ENCODE results near the gene IFI30.
A peak's percentile ranks its signal among the peaks of the same experiment; 100 is the strongest.

IFI30 gene

DNA sequence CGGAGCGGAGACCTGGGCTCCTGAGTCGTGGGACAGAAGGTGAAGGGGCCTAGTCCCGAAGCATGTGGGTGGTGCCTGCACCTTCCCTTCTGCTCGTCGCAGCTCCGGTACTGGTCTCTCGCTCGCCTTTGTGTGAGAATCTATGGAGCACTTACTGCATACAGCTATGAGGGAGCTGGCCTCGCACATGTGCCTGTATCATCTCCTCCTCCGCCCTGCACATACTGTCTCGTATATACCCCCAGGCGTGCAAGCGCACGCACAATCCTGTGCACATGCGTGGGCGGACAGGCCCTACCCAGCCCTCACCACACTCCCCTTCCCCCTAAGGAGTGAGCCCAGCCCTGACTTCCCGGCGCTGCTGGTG, 12.0 kb upstream of the IFI30 start:
- Histone ChIP-seq H3K27me3 (ENCODE audit: low read depth, low read length) (no peaks in the 10 kb centered on the region), H3K4me1 (ENCODE audit: control insufficient read depth in 1 of 2, insufficient read depth in 2 of 2, low read length in 2 of 2) (peaks cover 13 to 33% of the 10 kb centered on the region in 2 donors), H3K36me3 (ENCODE audit: control insufficient read depth in 1 of 2, insufficient read depth in 2 of 2, low read length in 2 of 2) (peaks cover 18 to 28% of the 10 kb centered on the region in 2 donors), H3K27ac (ENCODE audit: low read length) (no peak overlapping the region), H3K9me3 (ENCODE audit: control insufficient read depth in 1 of 2, low read length in 2 of 2) (no peaks in the 10 kb centered on the region), H3K4me3 (ENCODE audit: low read depth in 1 of 2, low read length in 2 of 2) (no peak overlapping the region)

DNA sequence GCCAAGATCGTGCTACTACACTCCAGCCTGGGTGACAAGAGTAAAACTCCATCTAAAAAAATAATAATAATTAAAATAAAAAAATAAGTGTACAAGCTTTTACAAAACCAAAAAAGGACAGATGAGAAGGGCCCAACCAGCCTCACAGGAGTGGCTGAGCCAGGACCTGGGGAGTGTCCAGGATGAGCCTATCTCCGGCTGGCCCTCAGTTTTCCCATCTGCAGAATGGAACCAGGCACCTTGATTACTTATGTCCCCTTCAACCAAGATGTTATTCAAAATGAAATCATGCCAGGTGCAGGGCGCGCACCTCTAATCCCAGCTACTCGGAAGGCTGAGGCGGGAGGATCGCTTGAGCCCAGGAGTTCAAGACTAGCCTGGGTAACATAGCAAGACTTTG, 9.5 kb upstream of the IFI30 start:
- Histone ChIP-seq H3K36me3 (ENCODE audit: control insufficient read depth in 1 of 2, insufficient read depth in 2 of 2, low read length in 2 of 2) (peaks cover 18 to 51% of the 10 kb centered on the region in 2 donors), H3K4me3 (ENCODE audit: low read depth in 1 of 2, low read length in 2 of 2) (no peak overlapping the region)

DNA sequence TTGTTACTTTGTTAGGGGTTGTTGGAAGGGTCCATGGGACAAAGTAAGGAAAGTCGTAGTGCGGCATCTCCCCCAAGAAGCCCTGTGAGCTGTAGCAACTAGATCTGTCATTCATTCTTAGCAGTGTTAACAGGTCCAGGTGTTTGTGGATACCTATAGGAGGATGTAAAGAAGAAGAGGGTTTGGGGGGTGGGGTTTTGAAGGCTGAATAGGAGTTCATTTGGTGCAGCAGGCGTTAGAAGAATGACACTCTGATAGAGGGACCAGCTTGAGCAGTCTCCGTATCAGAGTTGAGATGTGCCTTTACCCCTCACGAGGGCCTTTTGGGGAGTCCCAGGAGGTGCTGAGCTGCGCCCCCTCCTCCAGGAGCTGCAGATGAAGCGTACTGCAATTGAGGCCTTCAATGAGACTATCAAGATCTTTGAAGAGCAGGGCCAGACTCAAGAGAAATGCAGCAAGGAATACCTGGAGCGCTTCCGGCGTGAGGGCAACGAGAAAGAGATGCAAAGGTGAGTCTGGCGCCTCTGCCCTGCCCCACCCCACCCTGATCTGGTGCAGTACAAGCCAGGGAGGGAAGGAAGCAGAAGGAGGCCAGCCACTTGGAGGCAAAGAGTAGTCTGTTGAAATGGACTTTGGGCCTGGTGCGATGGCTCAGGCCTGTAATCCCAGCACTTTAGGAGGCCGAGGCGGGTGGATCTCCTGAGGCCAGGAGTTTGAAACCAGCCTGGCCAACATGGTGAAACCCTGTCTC, 7.6 kb upstream of the IFI30 start:
- Histone ChIP-seq H3K4me3 (ENCODE audit: low read depth in 1 of 2, low read length in 2 of 2) (no peak overlapping the region), H3K27ac (ENCODE audit: low read length) (no peak overlapping the region), H3K36me3 (ENCODE audit: control insufficient read depth in 1 of 2, insufficient read depth in 2 of 2, low read length in 2 of 2) (peaks cover 18 to 51% of the 10 kb centered on the region in 2 donors), H3K4me1 (ENCODE audit: control insufficient read depth in 1 of 2, insufficient read depth in 2 of 2, low read length in 2 of 2) (peaks cover 3 to 8% of the 10 kb centered on the region in 2 donors), H3K9me3 (ENCODE audit: control insufficient read depth in 1 of 2, low read length in 2 of 2) (no peaks in the 10 kb centered on the region), H3K27me3 (ENCODE audit: low read depth, low read length) (no peaks in the 10 kb centered on the region)

More for the DNA sequence above, 9.5 kb upstream of the IFI30 start:
- Histone ChIP-seq H3K4me1 (ENCODE audit: control insufficient read depth in 1 of 2, insufficient read depth in 2 of 2, low read length in 2 of 2) (peaks cover 3 to 19% of the 10 kb centered on the region in 2 donors), H3K9me3 (ENCODE audit: control insufficient read depth in 1 of 2, low read length in 2 of 2) (no peaks in the 10 kb centered on the region), H3K27me3 (ENCODE audit: low read depth, low read length) (no peaks in the 10 kb centered on the region), H3K27ac (ENCODE audit: low read length) (no peak overlapping the region)

DNA sequence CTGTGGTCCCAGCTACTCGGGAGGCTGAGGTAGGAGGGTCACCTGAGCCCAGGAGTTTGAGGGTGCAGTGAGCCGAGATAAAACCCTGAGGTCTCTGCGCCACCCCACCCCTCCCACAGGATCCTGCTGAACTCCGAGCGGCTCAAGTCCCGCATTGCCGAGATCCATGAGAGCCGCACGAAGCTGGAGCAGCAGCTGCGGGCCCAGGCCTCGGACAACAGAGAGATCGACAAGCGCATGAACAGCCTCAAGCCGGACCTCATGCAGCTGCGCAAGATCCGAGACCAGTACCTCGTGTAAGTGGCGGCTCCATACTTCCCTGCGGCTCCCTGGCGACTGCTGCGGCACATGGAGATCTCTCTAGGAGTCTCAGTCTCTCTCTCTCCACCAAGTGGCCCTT, 6.6 kb upstream of the IFI30 start:
- no peaks in the 10 kb centered on the region for H3K27me3 ChIP-seq (ENCODE audit: low read depth, low read length)
- H3K9me3 ChIP-seq (ENCODE audit: control insufficient read depth in 1 of 2, low read length in 2 of 2), result no peaks in the 10 kb centered on the region
- H3K4me3 ChIP-seq (ENCODE audit: low read depth in 1 of 2, low read length in 2 of 2), result no peak overlapping the region
- H3K27ac ChIP-seq (ENCODE audit: low read length), result no peak overlapping the region
- peaks cover 18 to 50% of the 10 kb centered on the region in 2 donors for H3K36me3 ChIP-seq (ENCODE audit: control insufficient read depth in 1 of 2, insufficient read depth in 2 of 2, low read length in 2 of 2)
- peaks cover 0 to 1% of the 10 kb centered on the region in 2 donors for H3K4me1 ChIP-seq (ENCODE audit: control insufficient read depth in 1 of 2, insufficient read depth in 2 of 2, low read length in 2 of 2)

DNA sequence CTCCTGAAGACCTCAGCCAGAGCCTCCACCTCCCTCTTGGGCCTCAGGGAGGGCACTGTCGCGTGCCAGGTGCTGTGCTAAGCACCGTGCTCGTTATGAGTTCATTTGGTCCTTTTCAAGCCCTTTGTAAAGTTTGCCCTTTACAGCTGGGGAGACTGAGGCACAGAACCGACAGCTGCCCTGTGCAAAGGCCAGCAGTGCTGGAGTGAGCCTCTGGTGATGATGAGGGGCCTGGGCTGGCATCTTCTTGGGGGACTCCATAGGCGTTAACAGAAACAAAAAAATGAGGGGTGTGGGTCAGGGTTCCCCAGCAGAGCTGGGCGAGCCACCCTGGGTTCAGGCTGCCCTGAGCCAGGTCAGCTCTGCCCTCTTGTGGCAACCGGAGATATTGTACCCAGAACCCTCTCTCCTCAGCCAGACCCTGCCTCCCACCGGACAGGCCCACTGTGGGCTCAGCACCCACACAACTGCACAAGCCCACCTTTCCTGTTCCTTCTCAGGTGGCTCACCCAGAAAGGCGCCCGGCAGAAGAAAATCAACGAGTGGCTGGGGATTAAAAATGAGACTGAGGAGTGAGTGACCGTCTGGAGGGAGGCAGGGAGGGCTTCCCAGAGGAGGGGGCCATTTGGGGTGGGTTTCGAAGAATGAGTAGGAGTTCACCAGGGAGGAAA, 5.5 kb upstream of the IFI30 start:
- Histone ChIP-seq H3K4me1 (ENCODE audit: control insufficient read depth in 1 of 2, insufficient read depth in 2 of 2, low read length in 2 of 2) (peaks cover 2 to 3% of the 10 kb centered on the region in 2 donors), H3K27ac (ENCODE audit: low read length) (no peak overlapping the region), H3K27me3 (ENCODE audit: low read depth, low read length) (no peaks in the 10 kb centered on the region), H3K36me3 (ENCODE audit: control insufficient read depth in 1 of 2, insufficient read depth in 2 of 2, low read length in 2 of 2) (peaks cover 13 to 43% of the 10 kb centered on the region in 2 donors), H3K9me3 (ENCODE audit: control insufficient read depth in 1 of 2, low read length in 2 of 2) (no peaks in the 10 kb centered on the region), H3K4me3 (ENCODE audit: low read depth in 1 of 2, low read length in 2 of 2) (no peak overlapping the region)

DNA sequence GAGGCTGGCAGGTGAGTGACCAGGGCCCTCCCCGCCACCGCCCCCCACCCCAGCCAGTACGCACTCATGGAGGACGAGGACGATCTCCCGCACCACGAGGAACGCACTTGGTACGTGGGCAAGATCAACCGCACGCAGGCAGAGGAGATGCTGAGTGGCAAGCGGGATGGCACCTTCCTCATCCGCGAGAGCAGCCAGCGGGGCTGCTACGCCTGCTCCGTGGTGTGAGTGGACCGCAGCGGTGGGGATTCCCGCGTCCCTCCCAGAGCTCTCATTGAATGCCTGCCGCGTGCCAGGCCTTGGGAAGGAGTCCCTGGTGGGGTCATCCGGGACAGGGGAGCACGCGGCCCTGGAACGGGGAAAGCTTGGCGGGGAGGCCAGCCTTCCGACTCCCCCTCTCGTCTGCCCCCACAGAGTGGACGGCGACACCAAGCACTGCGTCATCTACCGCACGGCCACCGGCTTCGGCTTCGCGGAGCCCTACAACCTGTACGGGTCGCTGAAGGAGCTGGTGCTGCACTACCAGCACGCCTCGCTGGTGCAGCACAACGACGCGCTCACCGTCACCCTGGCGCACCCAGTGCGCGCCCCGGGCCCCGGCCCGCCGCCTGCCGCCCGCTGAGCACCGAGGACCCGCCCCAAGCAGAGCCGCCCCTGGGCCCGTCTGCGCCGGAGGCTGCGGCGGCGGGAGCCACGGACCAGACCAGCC, 4.8 kb upstream of the IFI30 start:
- Histone ChIP-seq H3K27me3 (ENCODE audit: low read depth, low read length) (no peaks in the 10 kb centered on the region), H3K4me1 (ENCODE audit: control insufficient read depth in 1 of 2, insufficient read depth in 2 of 2, low read length in 2 of 2) (peaks cover 3 to 6% of the 10 kb centered on the region in 2 donors), H3K36me3 (ENCODE audit: control insufficient read depth in 1 of 2, insufficient read depth in 2 of 2, low read length in 2 of 2) (peaks cover 10 to 40% of the 10 kb centered on the region in 2 donors), H3K4me3 (ENCODE audit: low read depth in 1 of 2, low read length in 2 of 2) (no peak overlapping the region), H3K27ac (ENCODE audit: low read length) (no peak overlapping the region), H3K9me3 (ENCODE audit: control insufficient read depth in 1 of 2, low read length in 2 of 2) (no peaks in the 10 kb centered on the region)

DNA sequence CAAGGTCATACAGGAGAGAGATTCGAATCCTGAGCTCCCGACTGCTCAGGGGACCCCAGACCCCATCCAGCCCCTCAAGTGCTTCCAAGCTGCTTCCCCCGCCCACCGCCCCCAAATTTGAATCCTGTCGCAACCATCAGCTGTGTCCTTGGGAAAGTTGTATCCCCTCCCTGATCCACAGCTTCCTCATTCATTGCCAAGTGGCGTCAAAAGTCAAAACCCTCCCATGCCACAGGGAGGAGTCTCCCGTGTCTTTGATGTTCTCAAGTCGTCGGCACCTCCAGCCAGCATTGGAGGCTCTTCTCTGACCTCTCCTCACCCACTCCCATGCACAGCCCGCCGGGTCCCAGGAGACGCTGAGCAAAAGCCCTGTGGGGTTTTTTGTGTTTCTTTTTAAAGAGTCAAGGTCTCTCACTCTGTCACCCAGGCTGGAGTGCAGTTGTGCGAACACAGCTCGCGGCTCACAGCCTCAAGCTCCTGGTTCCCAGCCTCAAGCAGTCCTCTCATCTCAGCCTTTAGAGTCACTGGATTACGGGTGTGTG, 2.8 kb upstream of the IFI30 start:
- Histone ChIP-seq H3K27me3 (ENCODE audit: low read depth, low read length) (no peaks in the 10 kb centered on the region), H3K27ac (ENCODE audit: low read length) (peak overlapping the region; percentile 31), H3K4me3 (ENCODE audit: low read depth in 1 of 2, low read length in 2 of 2) (no peak overlapping the region), H3K4me1 (ENCODE audit: control insufficient read depth in 1 of 2, insufficient read depth in 2 of 2, low read length in 2 of 2) (peaks cover 3 to 6% of the 10 kb centered on the region in 2 donors), H3K36me3 (ENCODE audit: control insufficient read depth in 1 of 2, insufficient read depth in 2 of 2, low read length in 2 of 2) (peaks cover 6 to 32% of the 10 kb centered on the region in 2 donors), H3K9me3 (ENCODE audit: control insufficient read depth in 1 of 2, low read length in 2 of 2) (no peaks in the 10 kb centered on the region)

DNA sequence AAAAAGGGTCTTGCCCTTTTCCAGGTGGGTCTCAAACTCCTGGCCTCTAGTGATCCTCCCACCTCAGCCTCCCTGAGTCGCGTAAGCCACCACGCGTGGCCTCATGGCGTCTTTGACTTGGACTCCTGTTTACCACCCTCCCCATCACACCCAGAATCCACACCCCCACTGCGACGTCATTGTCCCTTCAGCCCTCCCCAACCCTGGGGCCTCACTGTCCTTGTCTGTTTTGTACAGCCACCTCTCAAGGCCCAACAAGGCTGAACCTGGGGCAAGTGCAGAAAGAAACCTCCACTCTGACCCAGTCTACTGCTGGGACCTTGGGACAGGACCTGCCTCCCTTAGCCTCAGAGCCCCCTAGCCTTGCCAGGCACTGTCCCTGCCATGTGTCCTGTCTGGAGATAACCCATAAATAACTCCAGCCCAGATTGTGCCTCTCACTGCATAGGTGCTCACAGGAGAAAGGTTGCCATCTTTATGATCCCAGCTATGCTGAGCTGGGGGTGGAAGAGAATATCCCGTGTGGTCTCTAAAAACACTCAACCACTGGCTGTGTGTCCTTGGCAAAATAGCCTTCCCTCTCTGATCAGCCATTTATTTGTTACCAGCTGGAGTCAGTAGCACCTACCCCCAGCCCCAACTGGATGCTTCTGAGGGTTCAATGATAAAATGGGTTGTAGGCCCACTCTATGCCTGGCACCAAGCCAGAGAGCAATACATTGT, 1.8 kb upstream of the IFI30 start:
- Histone ChIP-seq H3K27me3 (ENCODE audit: low read depth, low read length) (no peaks in the 10 kb centered on the region), H3K9me3 (ENCODE audit: control insufficient read depth in 1 of 2, low read length in 2 of 2) (no peaks in the 10 kb centered on the region), H3K27ac (ENCODE audit: low read length) (peak overlapping the region; percentile 0), H3K4me3 (ENCODE audit: low read depth in 1 of 2, low read length in 2 of 2) (no peak overlapping the region), H3K36me3 (ENCODE audit: control insufficient read depth in 1 of 2, insufficient read depth in 2 of 2, low read length in 2 of 2) (peaks cover 0 to 22% of the 10 kb centered on the region in 2 donors), H3K4me1 (ENCODE audit: control insufficient read depth in 1 of 2, insufficient read depth in 2 of 2, low read length in 2 of 2) (peaks cover 3 to 6% of the 10 kb centered on the region in 2 donors)

DNA sequence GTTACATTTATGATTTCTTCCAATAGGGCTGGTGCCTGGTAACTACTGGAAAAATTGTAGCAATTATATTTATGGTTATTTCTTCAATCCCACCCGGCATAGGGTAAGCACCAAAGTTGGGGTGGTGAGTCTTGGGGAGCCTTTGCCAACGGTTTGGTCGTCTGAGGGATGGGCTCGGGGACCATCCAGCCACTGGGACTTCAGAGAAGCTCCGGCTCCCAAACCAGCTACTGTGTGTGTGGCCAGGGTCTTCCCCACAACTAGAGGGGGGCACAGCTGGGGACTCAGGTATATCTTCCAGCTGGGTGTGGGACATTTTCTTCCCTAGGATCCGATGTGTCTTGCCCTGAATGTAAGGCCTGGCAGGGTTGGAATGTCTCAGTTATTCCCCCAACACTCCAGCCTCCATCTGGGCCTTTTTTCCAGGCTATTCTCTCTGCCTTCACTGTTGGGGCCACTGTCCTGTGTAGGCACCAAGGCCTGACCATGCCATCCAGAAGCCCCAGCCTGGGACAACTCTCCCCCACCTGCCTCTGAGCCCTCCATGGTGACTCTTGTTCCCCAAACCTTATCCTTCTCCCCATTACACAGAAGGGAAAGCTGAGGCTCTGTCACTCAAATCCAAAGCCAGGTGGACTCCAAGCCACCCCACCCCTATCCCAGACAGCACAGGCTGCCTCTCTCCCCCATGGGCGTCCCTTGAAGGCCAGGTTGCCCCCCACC, 1.1 kb upstream of the IFI30 start:
- H3K4me1 ChIP-seq (ENCODE audit: control insufficient read depth in 1 of 2, insufficient read depth in 2 of 2, low read length in 2 of 2), result peaks cover 3 to 6% of the 10 kb centered on the region in 2 donors

DNA sequence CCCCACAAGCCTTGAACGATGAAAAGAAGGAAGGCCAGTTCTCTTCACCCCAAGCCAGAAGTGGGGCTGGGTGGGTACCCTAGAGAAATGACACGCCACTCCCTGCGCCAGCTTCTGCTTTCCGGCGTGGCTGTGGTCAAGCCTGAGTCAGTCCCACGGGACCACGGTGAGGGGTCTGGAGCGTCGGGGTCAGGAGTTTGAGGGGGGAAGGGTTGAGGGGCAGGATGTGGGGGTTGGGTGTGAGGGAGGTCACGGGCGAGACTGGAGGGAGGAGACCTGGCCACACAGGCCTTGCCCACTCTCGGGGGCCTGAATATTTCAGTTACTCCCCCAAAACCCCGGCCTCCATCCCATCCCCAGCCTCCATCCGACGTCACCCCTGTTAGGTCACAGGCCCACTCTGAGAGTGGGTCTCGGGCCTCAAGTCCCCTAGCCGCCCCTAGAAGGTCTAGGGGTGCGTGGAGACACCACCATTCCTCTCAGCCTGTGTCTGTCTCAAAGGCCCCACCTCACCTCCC, 500 bp upstream of the IFI30 start:
- peak overlapping the region; percentile 83 to 87 for H3K4me3 ChIP-seq (ENCODE audit: low read depth in 1 of 2, low read length in 2 of 2)
- peaks cover 5 to 9% of the 10 kb centered on the region in 2 donors for H3K36me3 ChIP-seq (ENCODE audit: control insufficient read depth in 1 of 2, insufficient read depth in 2 of 2, low read length in 2 of 2)
- no peaks in the 10 kb centered on the region for H3K27me3 ChIP-seq (ENCODE audit: low read depth, low read length)
- H3K27ac ChIP-seq (ENCODE audit: low read length), result no peak overlapping the region
- H3K9me3 ChIP-seq (ENCODE audit: control insufficient read depth in 1 of 2, low read length in 2 of 2), result no peaks in the 10 kb centered on the region
- peaks cover 3 to 6% of the 10 kb centered on the region in 2 donors for H3K4me1 ChIP-seq (ENCODE audit: control insufficient read depth in 1 of 2, insufficient read depth in 2 of 2, low read length in 2 of 2)

More for the DNA sequence above, 1.1 kb upstream of the IFI30 start:
- H3K9me3 ChIP-seq (ENCODE audit: control insufficient read depth in 1 of 2, low read length in 2 of 2), result no peaks in the 10 kb centered on the region
- peak overlapping the region; percentile 0 for H3K27ac ChIP-seq (ENCODE audit: low read length)
- H3K4me3 ChIP-seq (ENCODE audit: low read depth in 1 of 2, low read length in 2 of 2), result no peak overlapping the region
- no peaks in the 10 kb centered on the region for H3K27me3 ChIP-seq (ENCODE audit: low read depth, low read length)
- peaks cover under 1 to 15% of the 10 kb centered on the region in 2 donors for H3K36me3 ChIP-seq (ENCODE audit: control insufficient read depth in 1 of 2, insufficient read depth in 2 of 2, low read length in 2 of 2)
